Measurements from ENCODE around the gene CRYBG1. TPM values are rescaled to one million over a fixed set of nuclear protein-coding genes. Genes with fewer than 3 reads are reported as not detected.

CRYBG1 gene
- total RNA-seq, 1 donor, result 11.9 TPM

- Histone ChIP-seq H4K20me1 (ENCODE audit: insufficient read depth, low read length) (no peaks in the 10 kb centered on the region), H3K36me3 (ENCODE audit: insufficient read depth, low read length) (no peaks in the 10 kb centered on the region), H3K4me1 (ENCODE audit: insufficient read depth, low read length) (no peaks in the 10 kb centered on the region), H3K27me3 (ENCODE audit: insufficient read depth, low read length) (peaks cover 31% of the 10 kb centered on the region), H3K4me3 (ENCODE audit: insufficient read depth, low read length) (no peak overlapping the region), H3K27ac (ENCODE audit: low read depth, low read length) (no peak overlapping the region), H2AFZ (ENCODE audit: low read length) (no peak overlapping the region), H3K9me3 (ENCODE audit: low read depth, low read length) (no peaks in the 10 kb centered on the region), H3K79me2 (ENCODE audit: insufficient read depth, low read length) (no peaks in the 10 kb centered on the region), H3K4me2 (ENCODE audit: insufficient read depth, low read length) (no peak overlapping the region)
- no peak for TF ChIP-seq CTCF (IDR thresholded peaks at IDR 0.05; ENCODE audit: extremely low read depth, low read depth, low read length)
- no peak for DNase-seq (ENCODE audit: insufficient read length, low spot score, missing footprints)
These were observed 50.5 kb downstream of the CRYBG1 start for GRCh38 chr6:106411056-106411455.

DNA sequence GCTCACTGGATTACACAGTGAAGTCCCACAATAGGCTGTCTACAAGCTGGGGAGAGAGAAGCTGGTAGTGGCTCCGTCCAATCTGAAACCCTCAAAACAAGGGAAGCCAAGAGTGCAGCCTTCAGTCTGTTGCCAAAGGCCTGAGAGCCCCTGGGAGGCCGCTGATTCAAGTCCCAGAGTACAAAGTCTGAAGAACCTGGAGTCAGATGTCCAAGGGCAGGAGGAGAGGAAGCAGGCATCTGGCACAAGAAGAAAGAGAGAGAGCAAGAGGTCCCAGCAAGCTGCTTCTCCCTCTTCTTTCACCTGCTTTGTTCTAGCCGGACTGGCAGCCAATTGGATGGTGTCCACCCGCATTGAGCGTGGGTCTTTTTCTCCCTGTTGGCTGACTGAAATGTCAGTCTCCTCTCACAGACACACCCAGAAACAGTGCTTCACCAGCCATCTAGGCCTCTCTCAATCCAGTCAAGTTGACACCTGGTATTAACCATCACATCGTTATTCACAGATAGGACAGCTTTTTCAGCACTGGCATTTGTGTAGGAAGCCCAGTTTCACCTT is 51.2 kb downstream of the CRYBG1 start:
- no peak overlapping the region for H2AFZ ChIP-seq (ENCODE audit: low read length)
- peaks cover 32% of the 10 kb centered on the region for H3K27me3 ChIP-seq (ENCODE audit: insufficient read depth, low read length)
- H3K4me1 ChIP-seq (ENCODE audit: insufficient read depth, low read length), result no peaks in the 10 kb centered on the region
- TF ChIP-seq CTCF (IDR thresholded peaks at IDR 0.05; ENCODE audit: extremely low read depth, low read depth, low read length), result no peak
- no peak overlapping the region for H3K27ac ChIP-seq (ENCODE audit: low read depth, low read length)
- no peaks in the 10 kb centered on the region for H4K20me1 ChIP-seq (ENCODE audit: insufficient read depth, low read length)
- H3K36me3 ChIP-seq (ENCODE audit: insufficient read depth, low read length), result no peaks in the 10 kb centered on the region
- H3K9me3 ChIP-seq (ENCODE audit: low read depth, low read length), result no peaks in the 10 kb centered on the region
- DNase-seq (ENCODE audit: insufficient read length, low spot score, missing footprints), result no peak
- no peak overlapping the region for H3K4me2 ChIP-seq (ENCODE audit: insufficient read depth, low read length)
- H3K4me3 ChIP-seq (ENCODE audit: insufficient read depth, low read length), result no peak overlapping the region
- H3K79me2 ChIP-seq (ENCODE audit: insufficient read depth, low read length), result no peaks in the 10 kb centered on the region

DNA sequence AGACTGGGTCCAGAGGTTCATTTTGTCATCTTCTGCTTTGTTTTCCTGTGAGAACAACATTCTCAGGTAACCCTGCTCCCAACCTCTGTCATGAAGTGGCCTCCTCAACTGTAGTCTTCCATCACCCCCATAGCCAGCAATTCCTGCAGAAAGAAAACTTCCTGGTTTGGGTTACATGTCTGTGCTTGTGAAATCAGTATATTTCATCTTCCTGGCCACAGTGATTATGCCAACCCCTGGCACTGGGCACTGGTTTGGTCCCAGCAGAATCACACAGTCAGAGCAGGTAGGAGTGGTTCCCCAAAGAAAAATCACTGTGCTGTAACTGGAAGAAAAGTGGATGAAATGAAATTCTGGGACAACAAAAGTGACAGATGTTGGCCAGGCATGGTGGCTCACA is 52.5 kb downstream of the CRYBG1 start:
- no peaks in the 10 kb centered on the region for H4K20me1 ChIP-seq (ENCODE audit: insufficient read depth, low read length)
- H3K9me3 ChIP-seq (ENCODE audit: low read depth, low read length), result no peaks in the 10 kb centered on the region
- H3K4me3 ChIP-seq (ENCODE audit: insufficient read depth, low read length), result no peak overlapping the region
- H2AFZ ChIP-seq (ENCODE audit: low read length), result no peak overlapping the region
- H3K36me3 ChIP-seq (ENCODE audit: insufficient read depth, low read length), result no peaks in the 10 kb centered on the region
- TF ChIP-seq CTCF (IDR thresholded peaks at IDR 0.05; ENCODE audit: extremely low read depth, low read depth, low read length), result no peak
- no peak overlapping the region for H3K4me2 ChIP-seq (ENCODE audit: insufficient read depth, low read length)
- H3K4me1 ChIP-seq (ENCODE audit: insufficient read depth, low read length), result no peaks in the 10 kb centered on the region
- H3K27me3 ChIP-seq (ENCODE audit: insufficient read depth, low read length), result peaks cover 41% of the 10 kb centered on the region
- H3K79me2 ChIP-seq (ENCODE audit: insufficient read depth, low read length), result no peaks in the 10 kb centered on the region
- no peak for DNase-seq (ENCODE audit: insufficient read length, low spot score, missing footprints)
- H3K27ac ChIP-seq (ENCODE audit: low read depth, low read length), result no peak overlapping the region

- H3K9me3 ChIP-seq (ENCODE audit: low read depth, low read length), result no peaks in the 10 kb centered on the region
- no peak for DNase-seq (ENCODE audit: insufficient read length, low spot score, missing footprints)
- no peak for TF ChIP-seq CTCF (IDR thresholded peaks at IDR 0.05; ENCODE audit: extremely low read depth, low read depth, low read length)
These were observed 53.2 kb downstream of the CRYBG1 start for GRCh38 chr6:106413722-106414121.

More at GRCh38 chr6:106413722-106414121, 53.2 kb downstream of the CRYBG1 start:
- no peak overlapping the region for H3K4me3 ChIP-seq (ENCODE audit: insufficient read depth, low read length)
- no peaks in the 10 kb centered on the region for H3K4me1 ChIP-seq (ENCODE audit: insufficient read depth, low read length)
- no peaks in the 10 kb centered on the region for H3K36me3 ChIP-seq (ENCODE audit: insufficient read depth, low read length)
- H3K27ac ChIP-seq (ENCODE audit: low read depth, low read length), result no peak overlapping the region
- H3K79me2 ChIP-seq (ENCODE audit: insufficient read depth, low read length), result no peaks in the 10 kb centered on the region
- no peaks in the 10 kb centered on the region for H4K20me1 ChIP-seq (ENCODE audit: insufficient read depth, low read length)
- no peak overlapping the region for H2AFZ ChIP-seq (ENCODE audit: low read length)
- no peak overlapping the region for H3K4me2 ChIP-seq (ENCODE audit: insufficient read depth, low read length)
- peaks cover 42% of the 10 kb centered on the region for H3K27me3 ChIP-seq (ENCODE audit: insufficient read depth, low read length)
